Testis (tissue), 3 donors: ENCODE results near the gene FFAR4. TPM values are rescaled to one million over a fixed set of nuclear protein-coding genes. Genes with fewer than 3 reads are reported as not detected.

Experiments used
- DNase-seq: peaks from one replicate; pipeline ENCODE4 v3.0.0-alpha.2; 2019
- H3K27ac ChIP-seq, 2 donors: fragments of 200-600 bp; sonication (generic); one replicate each; pipeline ENCODE4 v1.5.1; 2019
- H3K27me3 ChIP-seq: fragments of 200-600 bp; sonication (generic); one replicate; pipeline ENCODE4 v1.5.1; 2019
- H3K36me3 ChIP-seq: fragments of 200-600 bp; sonication (generic); one replicate; pipeline ENCODE4 v1.5.1; 2017; ENCODE audit warnings: low read depth; ENCODE audit errors: missing control alignments
- H3K4me1 ChIP-seq: fragments of 200-600 bp; sonication (generic); one replicate; pipeline ENCODE4 v1.5.1; 2019
- H3K4me3 ChIP-seq, 2 donors: fragments of 200-600 bp; sonication (generic); one replicate each; pipeline ENCODE4 v1.5.1; 2017 to 2019
- H3K9me3 ChIP-seq: fragments of 200-600 bp; sonication (generic); one replicate; pipeline ENCODE4 v1.5.1; 2017
- CTCF ChIP-seq, 3 experiments: fragments of 450-650 bp in 2 of 3; fragments of 200-600 bp in 1 of 3; sonication (generic) in 1 of 3; IDR thresholded peaks; one replicate each; pipeline ENCODE4 v1.5.1; 2016 to 2019; ENCODE audit warnings: antibody characterized with exemption in 3 of 3, mild to moderate bottlenecking in 2 of 3, moderate library complexity in 1 of 3
- POLR2A ChIP-seq: fragments of 450-650 bp; IDR thresholded peaks from one replicate; pipeline ENCODE4 v1.6.1; 2017; ENCODE audit warnings: antibody characterized with exemption, mild to moderate bottlenecking, moderate library complexity
- WGBS, 2 donors: methylation state at CpG; one replicate each; pipeline ENCODE4 v1.1.5; 2018; 5-methylcytosine and 5-hydroxymethylcytosine counted together
- intact Hi-C: fragments of 100-400 bp; cut with DNase I; formaldehyde crosslinking; loops from one replicate; pipeline ENCODE4 v1.15.1; 2023; ENCODE audit warnings: low total_unique reads
- polyA plus RNA-seq: library from polyadenylated mRNA; stranded (reverse); fragments of 350-450 nt; fragmentation: Illumina TruSeq; extraction: RNeasy Lipid Tissue Mini Kit (QIAGEN cat#74804); gene quantifications from one replicate; pipeline ENCODE4 v1.2.3, GENCODE V29; 2014; ENCODE audit warnings: low read depth, low replicate concordance; ENCODE audit not compliant: insufficient read depth
- total RNA-seq, 2 donors: library from RNA; depleted of rRNA; stranded (reverse); fragments of >200 nt; gene quantifications; one replicate each; pipeline ENCODE4 v1.2.3, GENCODE V29; 2016

FFAR4 gene
- total and polyA plus RNA-seq, 3 donors from 2014 or later, result 0.12 to 1.3 (median 0.55) TPM

- DNase-seq, result no peak
- Histone ChIP-seq H3K4me3 (no peak overlapping the region), H3K9me3 (no peaks in the 10 kb centered on the region), H3K36me3 (no peaks in the 10 kb centered on the region), H3K27me3 (no peaks in the 10 kb centered on the region), H3K4me1 (no peaks in the 10 kb centered on the region), H3K27ac (no peak overlapping the region)
- TF ChIP-seq CTCF (IDR thresholded peaks at IDR 0.05) (no peak), POLR2A (no peak)
- 76 to 80% methylated on average over 15 of the region's 15 CpGs for WGBS, 2 donors
- intact Hi-C loops, result no loop called here
These were observed 23.4 kb downstream of the FFAR4 start for GRCh38 chr10:93589648-93590562.

DNA sequence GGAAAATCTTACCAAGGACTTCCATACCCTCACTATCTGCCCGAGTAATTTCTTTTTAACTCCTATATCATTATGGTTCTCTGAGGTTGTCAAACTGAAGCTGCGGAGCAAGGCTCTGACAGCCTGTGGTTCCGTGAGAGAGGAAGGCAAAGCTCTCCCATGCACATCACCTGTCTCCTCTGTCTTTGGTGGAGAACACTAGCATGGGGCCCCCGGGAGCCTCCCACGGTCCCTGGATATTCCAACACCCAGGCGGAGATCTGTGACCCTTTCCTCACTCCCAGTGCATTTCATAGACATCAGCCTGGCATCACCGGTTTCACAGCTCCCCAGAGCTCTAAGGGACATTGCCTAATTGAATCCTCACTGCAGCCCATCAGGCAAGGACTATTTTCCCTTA is 24.2 kb downstream of the FFAR4 start:
- Histone ChIP-seq H3K27ac (no peak overlapping the region), H3K27me3 (no peaks in the 10 kb centered on the region), H3K9me3 (no peaks in the 10 kb centered on the region), H3K4me3 (no peak overlapping the region), H3K4me1 (no peaks in the 10 kb centered on the region), H3K36me3 (no peaks in the 10 kb centered on the region)
- no peak for DNase-seq
- 84 to 90% methylated on average over 7 of the region's 7 CpGs for WGBS, 2 donors
- intact Hi-C loops, result no loop called here
- TF ChIP-seq CTCF (IDR thresholded peaks at IDR 0.05) (no peak), POLR2A (no peak)

GRCh38 chr10:93591065-93591808 is 24.8 kb downstream of the FFAR4 start:
- no peak for DNase-seq
- H3K4me3 ChIP-seq, result no peak overlapping the region
- H3K9me3 ChIP-seq, result no peaks in the 10 kb centered on the region
- intact Hi-C loops, result no loop called here
- no peaks in the 10 kb centered on the region for H3K27me3 ChIP-seq
- H3K27ac ChIP-seq, result no peak overlapping the region
- no peaks in the 10 kb centered on the region for H3K36me3 ChIP-seq
- TF ChIP-seq CTCF (IDR thresholded peaks at IDR 0.05) (no peak), POLR2A (no peak)
- WGBS, 2 donors, result 71 to 75% methylated on average over 8 of the region's 8 CpGs
- H3K4me1 ChIP-seq, result no peaks in the 10 kb centered on the region

DNA sequence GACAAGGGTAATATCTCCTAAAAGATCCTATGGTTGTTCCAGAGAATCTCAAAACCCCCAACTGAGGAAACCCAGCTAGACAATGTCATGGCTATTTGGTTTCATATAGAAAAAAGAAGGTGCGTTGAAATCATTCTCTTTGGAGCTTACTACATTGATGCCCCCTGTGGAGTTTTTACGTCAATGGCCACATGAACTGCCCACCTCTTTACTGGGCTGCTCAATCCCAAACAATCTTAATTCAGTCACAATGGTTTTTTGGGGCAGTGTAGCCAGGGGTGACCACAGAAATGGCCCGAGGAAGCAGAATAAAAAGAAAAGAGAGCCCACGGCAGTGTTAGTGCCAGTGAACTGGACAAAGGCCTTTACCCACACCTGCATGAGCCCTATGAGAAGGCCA is 26.8 kb downstream of the FFAR4 start:
- Histone ChIP-seq H3K27me3 (no peaks in the 10 kb centered on the region), H3K9me3 (no peaks in the 10 kb centered on the region), H3K36me3 (no peaks in the 10 kb centered on the region), H3K27ac (no peak overlapping the region), H3K4me1 (no peaks in the 10 kb centered on the region), H3K4me3 (no peak overlapping the region)
- intact Hi-C loops, result no loop called here
- no peak for DNase-seq
- TF ChIP-seq POLR2A (no peak), CTCF (IDR thresholded peaks at IDR 0.05) (no peak)
- WGBS, 2 donors, result 94% methylated on average over 4 of the region's 4 CpGs
